Measurements from ENCODE around the gene CLEC17A.
"Not testable (repeated sequence)": the region's sequence is repeated elsewhere in the genome, so short reads cannot be mapped to it uniquely, and the experiment has no call there.

The CLEC17A gene

DNA sequence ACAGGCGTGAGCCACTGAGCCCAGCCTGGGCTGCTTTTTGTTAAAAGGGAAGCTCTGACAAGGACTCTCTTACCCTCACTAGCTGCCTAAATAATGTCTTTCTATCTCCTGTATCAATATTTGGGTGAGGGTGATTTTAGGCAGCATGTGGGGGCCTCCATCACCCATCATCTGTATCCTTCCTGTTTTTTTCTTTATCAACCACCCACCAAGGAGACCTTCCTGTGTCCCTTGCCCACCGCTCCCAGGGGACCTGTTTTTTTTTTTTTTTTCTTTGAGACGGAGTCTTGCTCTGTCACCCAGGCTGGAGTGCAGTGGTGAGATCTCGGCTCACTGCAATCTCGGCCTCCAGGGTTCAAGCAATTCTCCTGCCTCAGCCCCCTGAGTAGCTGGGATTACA lies 5.6 kb upstream of the CLEC17A start:
- in situ Hi-C loops (cut with MboI; ENCODE audit: low sequenced_read_pairs): loop anchor here (10.0 kb wide), 1 partner anchor 318 kb away; no protein-coding TSS in a partner anchor

DNA sequence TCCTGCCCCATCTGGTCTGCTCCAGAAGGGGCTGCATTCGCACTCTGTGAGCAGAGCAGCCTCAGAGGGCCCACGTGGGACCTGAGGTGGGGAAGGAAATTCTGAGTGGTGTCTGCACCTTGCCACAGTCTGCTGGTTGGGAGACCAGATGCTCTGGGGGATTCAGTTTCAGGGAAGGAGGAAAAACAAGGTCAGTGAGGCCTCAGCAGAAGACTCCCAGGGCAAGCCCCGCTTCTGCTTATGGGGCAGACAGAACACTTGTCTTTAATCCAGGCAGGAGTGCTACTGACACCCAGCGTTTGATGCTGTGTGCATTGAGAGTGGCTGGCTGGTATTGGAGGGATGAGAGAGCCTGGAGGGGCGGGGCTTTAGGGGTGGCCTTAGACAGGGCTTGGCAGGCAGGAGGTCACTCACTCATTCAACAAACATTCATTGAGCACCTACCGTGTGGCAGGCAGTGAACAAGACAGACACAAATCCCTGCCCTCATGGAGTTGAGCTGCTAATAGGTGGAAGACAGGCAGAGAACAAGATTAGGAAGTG lies 4.9 kb upstream of the CLEC17A start:
- in situ Hi-C loops (cut with MboI; ENCODE audit: low sequenced_read_pairs): loop anchor here (10.0 kb wide), 1 partner anchor 317 kb away; no protein-coding TSS in a partner anchor

DNA sequence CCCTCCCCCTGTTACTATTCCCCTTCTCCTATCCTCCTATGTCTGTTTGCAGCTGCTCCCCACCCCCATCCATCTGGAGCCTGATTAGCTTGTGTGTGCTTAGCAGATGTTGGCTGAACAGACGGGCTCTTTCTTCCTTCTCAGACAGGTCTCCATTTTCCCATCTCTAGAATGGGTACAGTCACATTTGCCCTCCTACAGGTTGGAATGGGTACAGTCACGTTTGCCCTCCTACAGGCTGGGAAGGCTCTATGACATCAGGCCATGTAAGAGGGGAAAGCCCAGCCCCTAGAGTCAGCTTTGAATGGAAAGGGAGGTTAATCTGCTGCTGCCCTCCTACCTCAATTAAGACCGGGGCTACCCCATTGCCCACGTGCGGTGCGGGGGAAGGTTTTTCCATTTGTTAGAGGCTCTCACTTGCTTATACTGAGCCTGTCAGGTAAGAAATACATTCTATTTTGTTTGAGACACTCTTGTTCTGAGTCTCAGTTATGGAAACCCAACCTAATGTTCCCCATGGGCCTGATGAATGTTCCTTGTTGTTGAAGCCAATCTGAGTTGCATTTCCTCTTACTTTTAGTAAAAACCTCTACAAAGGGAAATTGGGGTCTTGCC lies 2.2 kb upstream of the CLEC17A start:
- in situ Hi-C loops (cut with MboI; ENCODE audit: low sequenced_read_pairs): no loop called here

DNA sequence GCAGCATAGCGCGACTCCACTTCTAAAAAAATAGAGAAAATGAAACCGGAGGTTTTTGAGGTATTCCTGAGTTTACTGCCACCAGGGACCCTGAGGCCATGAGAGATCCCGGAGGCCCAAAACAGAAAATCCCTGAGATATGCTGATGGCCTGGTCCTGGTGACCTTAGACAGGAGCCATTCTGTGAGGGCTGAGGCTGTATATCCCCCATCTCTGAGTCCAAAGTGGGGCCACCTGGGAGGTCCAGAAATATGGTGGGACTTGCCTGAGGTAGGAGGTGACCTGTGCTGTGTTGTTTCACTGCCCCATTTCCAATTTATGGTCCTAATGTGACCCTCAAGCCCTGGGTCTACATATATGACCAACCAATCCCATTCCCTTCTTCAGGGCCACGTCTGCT lies 1.5 kb downstream of the CLEC17A start:
- in situ Hi-C loops (cut with MboI; ENCODE audit: low sequenced_read_pairs): not testable (repeated sequence)

DNA sequence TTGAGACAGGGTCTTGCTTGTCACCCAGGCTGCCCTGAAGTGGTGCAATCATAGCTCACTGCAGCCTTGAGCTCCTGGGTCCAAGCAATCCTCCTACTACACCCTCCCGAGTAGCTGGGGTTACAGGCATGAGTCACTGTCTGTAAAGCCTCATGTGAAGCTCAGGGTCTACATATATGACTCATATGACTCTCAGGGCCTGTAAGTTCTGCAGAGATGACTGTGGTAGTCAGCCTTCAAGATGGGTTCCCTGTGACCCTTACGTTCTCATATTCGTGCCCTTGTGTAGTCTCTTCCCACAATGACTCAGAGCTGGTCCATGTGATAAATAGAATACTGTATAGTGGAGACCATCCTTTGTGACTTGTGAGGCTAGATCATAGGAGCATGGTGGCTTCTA lies 2.3 kb downstream of the CLEC17A start:
- in situ Hi-C loops (cut with MboI; ENCODE audit: low sequenced_read_pairs): not testable (repeated sequence)

DNA sequence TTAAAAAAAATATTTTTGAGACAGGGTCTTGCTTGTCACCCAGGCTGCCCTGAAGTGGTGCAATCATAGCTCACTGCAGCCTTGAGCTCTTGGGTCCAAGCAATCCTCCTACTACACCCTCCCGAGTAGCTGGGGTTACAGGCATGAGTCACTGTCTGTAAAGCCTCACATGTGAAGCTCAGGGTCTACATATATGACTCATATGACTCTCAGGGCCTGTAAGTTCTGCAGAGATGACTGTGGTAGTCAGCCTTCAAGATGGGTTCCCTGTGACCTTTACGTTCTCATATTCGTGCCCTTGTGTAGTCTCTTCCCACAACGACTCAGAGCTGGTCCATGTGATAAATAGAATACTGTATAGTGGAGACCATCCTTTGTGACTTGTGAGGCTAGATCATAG lies 6.5 kb downstream of the CLEC17A start:
- in situ Hi-C loops (cut with MboI; ENCODE audit: low sequenced_read_pairs): not testable (repeated sequence)

DNA sequence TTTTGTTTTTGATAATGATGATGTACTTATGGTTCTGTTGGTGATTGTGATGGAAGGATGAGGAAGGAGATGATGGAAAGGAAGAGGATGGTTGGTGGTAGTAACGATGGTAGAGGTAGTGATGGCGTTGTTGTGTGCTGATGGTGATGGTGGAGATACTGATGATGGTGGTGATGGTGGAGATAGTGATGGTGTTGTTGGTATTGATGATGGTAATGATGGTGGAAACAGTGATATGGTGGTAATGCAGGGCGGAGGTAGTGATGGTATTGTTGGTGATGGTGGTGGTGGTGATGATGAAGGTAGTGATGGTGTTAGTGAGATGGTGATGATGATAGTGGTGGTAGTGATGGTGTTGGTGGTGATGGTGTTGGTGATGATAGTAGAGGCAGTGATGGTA lies 12.7 kb downstream of the CLEC17A start:
- in situ Hi-C loops (cut with MboI; ENCODE audit: low sequenced_read_pairs): no loop called here

DNA sequence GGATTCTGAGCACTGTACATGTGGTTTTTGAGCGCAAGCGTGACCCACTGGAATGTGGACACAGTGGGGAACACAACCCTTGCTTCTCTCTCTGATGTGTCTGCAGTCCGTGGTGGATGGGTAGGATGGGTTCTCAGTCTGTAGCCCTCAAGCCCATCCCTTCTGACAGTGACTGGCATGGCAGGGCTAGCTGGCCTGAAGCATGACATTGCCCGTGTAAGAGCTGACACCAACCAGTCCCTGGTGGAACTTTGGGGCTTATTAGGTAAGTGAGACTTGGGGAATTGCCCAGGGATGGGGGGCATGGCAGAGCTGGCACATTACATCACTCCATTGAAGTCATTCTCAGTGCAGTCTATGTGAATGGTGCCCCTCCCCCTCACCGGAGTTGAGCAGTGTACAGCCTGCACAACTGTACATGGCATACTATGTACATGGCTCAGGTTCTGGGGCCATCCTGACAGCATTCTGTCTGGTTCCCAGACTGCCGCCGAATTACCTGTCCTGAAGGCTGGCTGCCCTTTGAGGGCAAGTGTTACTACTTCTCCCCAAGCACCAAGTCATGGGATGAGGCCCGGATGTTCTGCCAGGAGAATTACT lies 16.8 kb downstream of the CLEC17A start:
- in situ Hi-C loops (cut with MboI; ENCODE audit: low sequenced_read_pairs): no loop called here

DNA sequence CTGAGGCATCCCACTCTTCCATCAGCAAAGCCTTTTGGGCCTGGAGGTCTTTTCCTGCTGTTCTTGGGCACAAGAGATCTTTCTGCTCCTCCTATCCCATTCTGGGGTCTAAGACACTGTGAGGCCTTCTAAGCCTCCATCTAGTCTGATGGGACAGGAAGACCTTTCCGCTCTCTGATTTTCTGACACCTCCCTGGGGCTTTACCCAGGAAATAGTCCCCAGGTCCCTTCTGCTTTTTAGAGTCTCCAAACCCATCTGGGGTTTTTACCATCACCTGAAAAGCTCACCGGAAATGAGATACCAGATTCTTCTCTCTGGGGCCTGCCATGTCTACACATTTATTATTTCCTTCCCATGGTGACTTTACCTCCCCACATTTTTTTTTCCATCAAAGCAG lies 21.1 kb downstream of the CLEC17A start:
- in situ Hi-C loops (cut with MboI; ENCODE audit: low sequenced_read_pairs): no loop called here

DNA sequence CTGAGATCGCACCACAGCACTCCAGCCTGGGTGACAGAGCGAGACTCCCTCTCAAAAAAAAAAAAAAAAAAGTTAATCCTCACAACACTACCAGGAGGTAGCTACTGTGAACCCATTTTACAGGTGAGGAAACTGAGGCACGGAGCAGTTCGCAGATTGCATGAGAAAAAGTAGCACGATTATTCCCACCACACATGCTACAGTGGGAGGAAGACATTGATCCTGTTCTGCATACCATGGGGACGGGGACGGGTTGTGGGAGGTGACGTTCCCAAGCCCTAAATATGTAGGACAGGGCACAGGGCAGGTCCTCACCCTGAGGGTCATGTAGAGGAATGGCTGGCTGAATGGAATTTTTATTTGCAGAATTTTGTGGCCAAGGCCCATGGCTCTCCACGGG lies 23.7 kb downstream of the CLEC17A start:
- in situ Hi-C loops (cut with MboI; ENCODE audit: low sequenced_read_pairs): no loop called here

DNA sequence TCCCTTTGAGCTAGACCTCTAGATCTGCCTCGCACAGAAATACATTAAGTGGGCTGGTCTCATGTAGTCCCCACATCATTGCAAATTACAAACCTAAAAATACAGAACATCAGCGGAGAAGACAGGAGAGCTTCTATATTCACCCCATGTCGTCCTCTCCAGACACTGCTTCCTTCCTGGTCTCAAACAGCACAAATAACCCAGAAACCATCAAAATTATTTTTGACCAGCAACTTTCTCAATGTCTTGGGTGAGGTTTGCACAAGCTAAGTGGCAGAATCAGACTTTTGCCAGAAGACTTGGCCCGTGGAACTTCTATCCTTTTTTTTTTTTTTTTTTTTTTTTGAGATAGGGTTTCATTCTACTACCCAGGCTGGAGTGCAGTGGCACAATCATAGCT lies 28.2 kb downstream of the CLEC17A start:
- in situ Hi-C loops (cut with MboI; ENCODE audit: low sequenced_read_pairs): no loop called here

DNA sequence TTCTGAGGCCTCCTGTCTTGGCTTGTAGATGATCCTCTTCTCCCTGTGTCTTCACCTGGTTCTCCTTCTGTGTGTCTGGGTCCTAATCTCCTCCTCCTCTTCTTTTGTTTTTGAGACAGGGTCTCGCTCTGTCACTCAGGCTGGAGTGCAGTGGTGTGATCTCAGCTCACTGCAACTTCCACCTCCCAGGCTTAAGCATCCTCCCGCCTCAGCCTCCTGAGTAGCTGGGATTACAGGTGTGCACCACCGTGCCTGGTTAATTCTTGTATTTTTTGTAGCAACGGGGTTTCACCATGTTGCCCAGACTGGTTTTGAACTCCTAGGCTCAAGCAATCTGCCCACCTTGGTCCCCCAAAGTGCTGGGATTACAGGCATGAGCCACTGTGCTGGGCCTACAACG lies 29.4 kb downstream of the CLEC17A start:
- in situ Hi-C loops (cut with MboI; ENCODE audit: low sequenced_read_pairs): not testable (repeated sequence)

DNA sequence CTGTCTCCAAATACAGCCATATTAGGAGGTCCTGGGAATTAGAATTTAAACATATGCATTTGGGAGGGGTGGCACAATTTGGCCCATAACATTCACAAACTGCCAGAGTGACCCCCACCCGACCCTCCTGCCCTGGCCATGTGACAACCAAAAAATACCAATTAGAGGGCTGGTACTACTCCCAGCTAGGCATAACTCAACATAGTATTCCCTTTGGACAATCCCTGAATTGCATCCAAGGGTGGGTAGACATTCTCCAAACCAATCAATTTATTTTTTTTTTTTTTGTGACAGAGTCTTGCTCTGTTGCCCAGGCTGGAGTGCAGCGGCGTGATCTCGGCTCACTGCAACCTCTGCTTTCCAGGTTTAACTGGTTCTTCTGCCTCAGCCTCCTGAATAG lies 29.8 kb downstream of the CLEC17A start:
- in situ Hi-C loops (cut with MboI; ENCODE audit: low sequenced_read_pairs): no loop called here

DNA sequence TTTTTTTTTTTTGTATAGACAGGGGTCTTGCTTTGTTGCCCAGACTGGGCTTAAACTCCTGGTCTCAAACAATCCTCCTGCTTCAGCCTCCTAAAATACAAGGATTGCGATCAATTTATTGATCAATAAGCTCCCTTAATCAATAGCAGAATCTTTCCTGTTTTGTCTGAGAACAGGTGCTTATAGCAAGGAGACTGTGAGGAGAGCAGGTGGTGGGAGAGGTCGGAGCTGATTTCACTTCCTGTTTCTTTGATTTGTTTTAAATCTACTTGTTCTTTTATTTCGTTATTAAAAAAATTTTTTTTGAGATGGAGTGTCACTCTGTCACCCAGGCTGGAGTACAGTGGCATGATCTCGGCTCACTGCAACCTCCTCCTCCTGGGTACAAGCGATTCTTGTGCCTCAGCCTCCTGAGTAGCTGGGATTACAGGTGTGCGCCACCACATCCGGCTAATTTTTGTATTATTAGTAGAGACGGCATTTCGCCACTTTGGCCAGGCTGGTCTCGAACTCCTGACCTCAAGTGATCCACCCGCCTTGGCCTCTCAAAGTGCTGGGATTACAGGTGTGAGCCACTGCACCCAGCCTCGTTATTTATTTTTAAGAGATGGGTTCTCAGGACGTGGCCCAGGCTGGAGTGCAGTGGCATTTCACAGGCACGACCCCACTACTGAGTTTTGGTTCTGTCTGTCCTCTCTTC lies 30.7 kb downstream of the CLEC17A start:
- in situ Hi-C loops (cut with MboI; ENCODE audit: low sequenced_read_pairs): not testable (repeated sequence)

DNA sequence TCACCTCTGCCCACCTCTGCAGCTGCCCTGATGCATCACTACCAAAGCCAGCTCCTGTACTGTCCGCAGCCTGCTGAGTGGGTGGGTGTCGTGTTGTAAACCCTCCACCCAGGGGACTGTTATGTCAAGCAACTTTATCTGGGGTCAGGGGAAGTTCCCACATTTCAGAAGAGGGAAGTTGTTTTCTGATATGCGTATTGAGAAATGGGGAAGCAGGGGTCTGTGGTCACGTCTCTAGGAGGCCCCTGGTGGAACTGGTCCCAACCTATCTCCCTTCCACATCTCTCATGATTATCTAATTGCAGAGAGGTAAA lies 31.2 kb downstream of the CLEC17A start:
- in situ Hi-C loops (cut with MboI; ENCODE audit: low sequenced_read_pairs): no loop called here

DNA sequence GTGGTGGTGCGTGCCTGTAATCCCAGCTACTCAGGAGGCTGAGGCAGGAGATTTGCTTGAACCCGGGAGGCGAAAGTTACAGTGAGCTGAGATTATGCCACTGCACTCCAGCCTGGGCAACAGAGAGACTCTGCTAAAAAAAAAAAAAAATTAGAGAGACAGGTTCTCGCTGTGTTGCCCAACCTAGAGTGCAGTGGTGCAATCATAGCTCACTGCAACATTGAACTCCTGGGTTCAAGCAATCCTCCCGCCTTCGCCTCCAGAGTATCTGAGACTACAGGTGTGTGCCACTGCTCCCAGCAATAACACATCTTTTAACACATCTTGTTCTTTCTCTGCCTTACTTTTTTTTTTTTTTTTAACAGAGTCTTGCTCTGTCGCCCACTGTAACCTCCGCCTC lies 32.7 kb downstream of the CLEC17A start:
- in situ Hi-C loops (cut with MboI; ENCODE audit: low sequenced_read_pairs): no loop called here

DNA sequence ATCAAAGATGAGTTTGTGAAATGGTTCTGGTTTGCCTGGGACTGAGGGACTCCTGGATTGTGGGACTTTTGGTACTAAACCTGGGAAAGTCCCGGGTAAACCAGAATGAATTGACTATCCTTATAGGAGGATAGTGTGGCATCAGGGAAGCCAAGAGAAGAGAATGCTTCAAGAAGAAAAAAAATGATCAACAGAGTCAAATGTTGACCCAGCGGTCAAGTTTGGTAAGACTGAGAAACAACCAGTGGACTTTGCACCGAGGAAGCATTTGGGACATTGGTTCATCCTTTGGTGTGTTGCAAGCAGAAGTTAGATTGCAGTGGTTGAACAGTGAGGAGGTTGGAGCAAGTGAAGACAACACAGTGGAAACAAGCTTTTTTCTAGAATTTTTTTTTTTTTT lies 33.5 kb downstream of the CLEC17A start:
- in situ Hi-C loops (cut with MboI; ENCODE audit: low sequenced_read_pairs): no loop called here

DNA sequence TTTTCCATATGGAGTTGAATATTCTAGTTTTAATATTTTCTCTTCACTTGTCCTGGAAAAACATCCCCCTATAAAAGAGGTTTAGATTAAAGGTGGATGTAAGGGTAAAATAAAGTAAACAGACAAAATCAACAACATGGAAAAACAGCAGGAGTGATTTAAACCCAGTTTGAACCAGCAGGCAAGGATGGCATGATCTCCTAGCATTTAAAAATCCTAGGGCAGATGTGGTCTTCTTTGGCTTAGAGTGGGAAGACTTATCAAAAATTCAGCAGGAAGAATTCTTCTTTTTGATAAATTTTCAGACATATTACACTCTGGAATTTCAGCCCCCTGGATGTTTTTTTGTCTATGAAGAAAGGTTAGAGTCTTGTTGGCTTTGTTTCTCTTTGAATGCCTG lies 36.5 kb downstream of the CLEC17A start:
- in situ Hi-C loops (cut with MboI; ENCODE audit: low sequenced_read_pairs): no loop called here

DNA sequence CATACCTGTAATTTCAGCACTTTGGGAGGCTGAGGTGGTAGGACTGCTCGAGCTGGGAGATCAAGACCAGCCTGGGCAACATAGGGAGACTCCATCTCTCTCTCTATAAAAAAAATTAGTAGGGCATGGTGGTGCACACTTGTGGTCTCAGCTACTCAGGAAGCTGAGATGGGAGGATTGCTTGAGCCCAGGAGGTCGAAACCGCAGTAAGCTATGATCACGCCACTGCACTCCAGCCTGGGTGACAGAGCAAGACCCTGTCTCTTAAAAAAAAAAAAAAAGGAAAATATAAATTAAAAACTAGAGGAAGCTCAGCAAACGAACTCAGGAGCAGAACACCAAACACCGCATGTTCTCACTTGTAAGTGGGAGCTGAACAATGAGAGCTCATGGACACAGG lies 41.6 kb downstream of the CLEC17A start:
- in situ Hi-C loops (cut with MboI; ENCODE audit: low sequenced_read_pairs): not testable (repeated sequence)

DNA sequence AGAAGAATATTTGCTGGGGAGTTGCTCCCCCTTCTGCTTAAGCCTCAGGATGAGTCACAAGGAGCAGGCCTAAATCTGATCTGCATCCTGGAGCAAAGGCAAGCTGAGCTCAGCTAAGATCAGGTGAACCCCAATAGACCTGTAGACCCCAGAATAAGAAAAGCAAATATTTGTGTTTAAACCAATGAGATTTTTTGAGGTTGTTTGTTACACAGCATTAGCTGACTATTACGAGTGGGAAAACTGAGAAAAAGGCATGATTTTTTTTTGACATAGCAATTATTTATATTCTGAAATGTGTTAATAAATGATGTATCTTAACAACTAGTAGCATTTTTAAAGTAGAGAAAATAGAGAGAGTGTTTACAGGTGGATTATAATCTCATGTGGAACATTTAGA lies 46.7 kb downstream of the CLEC17A start:
- in situ Hi-C loops (cut with MboI; ENCODE audit: low sequenced_read_pairs): no loop called here

DNA sequence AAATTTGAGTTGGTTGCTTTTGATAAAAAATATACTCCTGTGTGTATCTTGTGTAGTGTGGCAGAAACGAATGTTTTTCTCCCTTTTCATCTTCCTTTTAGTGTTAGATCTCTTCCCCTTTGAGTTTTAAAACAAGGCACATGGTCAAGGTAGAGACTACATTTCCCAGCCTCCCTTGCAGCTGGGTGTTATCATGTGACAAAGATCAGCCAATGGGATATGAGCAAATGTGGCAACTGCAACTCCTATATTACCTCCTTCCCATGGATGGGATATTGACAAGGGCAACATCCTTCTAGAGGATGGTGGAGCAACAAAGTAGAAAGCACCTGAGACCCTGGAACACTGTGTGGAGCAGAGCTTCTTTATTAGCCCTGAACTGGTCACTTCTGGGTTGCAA lies 49.4 kb downstream of the CLEC17A start:
- in situ Hi-C loops (cut with MboI; ENCODE audit: low sequenced_read_pairs): no loop called here

DNA sequence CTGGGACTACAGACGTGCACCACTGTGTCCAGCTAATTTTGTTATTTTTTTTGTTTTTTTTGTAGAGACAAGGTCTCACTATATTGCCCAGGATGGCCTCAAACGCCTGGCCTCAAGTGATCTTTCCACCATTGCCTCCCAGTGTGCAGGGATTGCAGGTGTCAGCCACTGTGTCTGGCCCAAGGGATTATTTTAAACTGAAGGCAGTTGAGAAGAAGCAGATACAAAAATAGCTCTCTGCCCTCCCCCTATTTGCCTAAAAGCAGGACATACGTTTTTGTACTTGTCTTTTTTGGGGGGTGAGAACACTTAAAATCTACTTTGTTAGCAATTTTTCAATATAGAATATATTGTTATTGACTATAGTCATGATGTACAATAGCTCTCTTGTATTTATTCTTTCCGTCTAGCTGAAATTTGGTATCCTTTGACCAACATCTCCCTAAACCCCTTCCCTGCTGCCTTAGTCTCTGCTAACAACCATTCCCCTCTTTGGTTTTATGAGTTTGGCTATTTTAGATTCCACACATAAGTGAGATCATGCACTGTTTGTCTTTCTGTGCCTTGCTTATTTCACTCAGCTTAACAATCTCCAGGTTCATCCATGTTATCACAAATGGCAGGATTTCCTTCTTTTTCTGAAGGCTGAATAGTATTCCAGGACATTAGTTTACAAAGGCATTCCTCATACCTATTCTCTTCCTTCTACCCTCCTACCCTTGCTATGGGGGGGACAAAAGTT lies 56.8 kb downstream of the CLEC17A start:
- in situ Hi-C loops (cut with MboI; ENCODE audit: low sequenced_read_pairs): no loop called here

Measured in HL-60/S4 (cell line).